Measurements from ENCODE around the gene POLR2B. TPM values are rescaled to one million over a fixed set of nuclear protein-coding genes. Genes with fewer than 3 reads are reported as not detected.
"Not testable (repeated sequence)": the region's sequence is repeated elsewhere in the genome, so short reads cannot be mapped to it uniquely, and the experiment has no call there.

The POLR2B gene
- 116 and 122 TPM in 2 replicates for total RNA-seq (2014; rRNA removed; shearing (Covaris generic))
- polyA plus RNA-seq (2015; cell fraction: cytosol; rRNA removed), result 92.4 and 101 TPM in 2 replicates
- 305 and 318 TPM in 2 replicates for polyA plus RNA-seq (2015; cell fraction: nucleus; rRNA removed)

DNA sequence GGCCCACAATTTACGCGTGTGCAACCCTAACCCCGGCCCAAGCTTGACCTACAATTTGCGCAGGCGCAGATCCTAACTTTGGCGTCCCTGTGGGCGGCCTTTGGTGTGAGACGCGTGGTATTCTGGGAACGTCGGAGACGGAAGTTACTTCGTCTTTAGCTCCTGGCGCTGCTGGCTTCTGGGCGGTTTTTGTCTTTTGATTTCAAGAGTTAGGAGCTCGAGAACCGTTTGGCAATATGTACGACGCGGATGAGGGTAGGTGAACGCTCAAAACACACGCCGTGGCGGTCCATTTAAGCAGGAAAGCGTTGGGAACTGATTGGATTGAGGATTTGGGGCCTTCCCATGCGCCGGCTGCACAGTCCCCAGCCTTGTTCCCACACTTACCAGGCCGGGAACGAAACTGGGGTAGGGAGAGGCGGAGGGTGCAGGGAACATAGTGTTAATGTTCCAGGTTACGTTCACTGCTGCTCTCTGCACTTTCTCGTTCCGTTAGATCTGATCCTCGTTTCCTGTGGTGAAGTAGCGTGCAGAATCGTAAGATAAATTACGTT lies at the start of gene POLR2B:
POLR2B (plus strand) TSS at position 147 of the 554 bp plus-strand sequence; CDS start at position 237, 90 bp downstream.
- DNase-seq (ENCODE audit: low read depth), result peak; percentile 85

GRCh38 chr4:56930638-56931037 lies 48.1 kb upstream of the POLR2B start:
- DNase-seq (ENCODE audit: low read depth), result no peak

- no peak for DNase-seq (ENCODE audit: low read depth)
Measured at GRCh38 chr4:56931924-56932323, 46.8 kb upstream of the POLR2B start.

GRCh38 chr4:56937262-56937661 lies 41.4 kb upstream of the POLR2B start:
- peak; percentile 97 for DNase-seq (ENCODE audit: low read depth)

GRCh38 chr4:56939826-56940225 lies 38.9 kb upstream of the POLR2B start:
- not testable (repeated sequence) for DNase-seq (ENCODE audit: low read depth)

DNA sequence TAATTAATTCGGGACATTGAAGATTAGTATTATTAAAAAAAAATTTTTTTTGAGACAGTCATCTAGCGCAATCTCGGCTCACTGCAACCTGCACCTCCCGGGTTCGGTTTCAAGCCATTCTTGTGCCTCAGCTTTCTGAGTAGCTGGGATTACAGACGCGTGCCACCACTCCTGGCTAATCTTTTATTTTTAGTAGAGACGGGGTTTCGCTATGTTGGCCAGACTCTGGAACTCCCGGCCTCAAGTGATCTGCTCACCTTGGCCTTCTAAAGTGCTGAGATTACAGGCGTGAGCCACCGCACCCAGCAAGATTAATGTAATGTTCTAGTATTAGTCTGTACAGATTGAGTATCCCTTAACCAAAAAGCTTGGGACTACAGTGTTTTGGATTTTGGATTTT lies 38.3 kb upstream of the POLR2B start:
- no peak for DNase-seq (ENCODE audit: low read depth)

DNA sequence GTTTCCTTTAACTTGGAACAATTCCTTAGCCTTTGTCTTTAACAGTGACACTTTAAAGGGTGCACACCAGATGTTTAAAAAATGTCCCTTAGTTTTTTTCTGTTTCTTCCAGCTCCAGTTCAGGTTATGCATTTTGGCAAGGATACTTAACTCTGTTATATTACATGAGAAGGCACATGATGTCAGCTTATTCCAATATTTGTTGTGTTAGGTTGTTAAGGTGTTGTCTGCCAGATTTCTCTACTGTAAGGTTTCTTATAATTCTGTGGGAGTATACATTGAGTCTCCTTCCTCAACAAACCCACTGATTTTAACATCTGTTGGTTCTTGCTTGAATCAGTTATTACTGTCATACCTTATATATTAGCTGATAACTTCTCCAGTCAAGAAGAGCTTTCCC lies 37.7 kb upstream of the POLR2B start:
- DNase-seq (ENCODE audit: low read depth), result no peak

DNA sequence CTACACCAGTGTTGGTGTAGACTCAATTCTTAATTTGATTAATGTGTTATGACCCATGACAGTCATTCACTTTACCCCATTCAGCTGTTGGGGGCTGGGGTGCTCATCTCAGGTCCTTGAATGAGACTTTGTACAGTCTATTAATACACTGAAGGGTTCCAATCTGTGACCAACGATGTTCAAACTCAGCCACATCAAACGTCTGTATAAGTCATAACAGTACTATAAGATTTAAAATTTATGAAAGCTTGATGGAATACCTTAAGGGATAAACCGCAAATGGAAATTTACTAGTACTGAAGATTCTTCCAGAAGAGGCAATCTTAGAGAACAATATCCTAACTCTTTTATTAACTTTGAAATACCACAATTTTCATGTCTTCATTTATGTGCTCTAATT lies 37.3 kb upstream of the POLR2B start:
- no peak for DNase-seq (ENCODE audit: low read depth)

GRCh38 chr4:56953680-56954520 lies 24.8 kb upstream of the POLR2B start:
- no peak for DNase-seq (ENCODE audit: low read depth)

DNA sequence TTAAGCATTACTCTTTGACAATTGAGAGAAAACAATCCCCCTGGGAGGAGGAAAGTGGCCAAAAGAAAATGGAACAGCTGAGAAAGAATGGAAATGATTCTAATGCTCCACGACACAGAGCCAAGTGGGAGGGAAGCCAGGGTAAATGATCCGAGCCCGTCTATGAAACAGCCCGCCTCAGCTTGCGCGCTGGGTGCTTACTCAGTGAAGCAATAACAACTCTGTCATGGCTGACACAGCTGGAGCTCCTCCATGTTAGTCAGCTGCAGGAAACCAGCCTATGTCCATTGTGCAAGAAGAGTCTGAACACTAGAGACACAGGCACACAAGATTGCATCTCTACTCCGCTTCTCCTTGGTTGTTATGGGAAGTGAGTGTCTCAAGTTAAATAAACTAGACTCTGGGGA lies 20.6 kb upstream of the POLR2B start:
- peak; percentile 79 for DNase-seq (ENCODE audit: low read depth)

GRCh38 chr4:56959100-56959499 lies 19.6 kb upstream of the POLR2B start:
- DNase-seq (ENCODE audit: low read depth), result no peak

DNA sequence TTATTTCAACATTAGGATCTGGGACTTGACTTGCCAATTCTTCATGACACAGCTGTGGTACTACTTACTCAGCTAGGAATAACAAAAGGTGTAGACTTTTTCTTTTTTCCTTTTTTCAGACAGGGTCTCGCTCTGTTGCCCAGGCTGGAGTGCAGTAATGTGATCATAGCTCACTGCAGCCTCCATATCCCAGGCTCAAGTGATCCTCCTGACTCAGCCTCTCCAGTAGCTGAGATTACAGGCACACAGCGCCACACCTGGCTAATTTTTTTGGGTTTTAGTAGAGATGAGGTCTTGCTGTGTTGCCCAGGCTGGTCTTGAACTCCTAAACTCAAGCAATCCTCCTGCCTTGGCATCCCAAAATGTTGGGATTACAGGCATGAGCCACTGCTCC lies 17.6 kb upstream of the POLR2B start:
- no peak for DNase-seq (ENCODE audit: low read depth)

GRCh38 chr4:56971383-56971782 lies 7.3 kb upstream of the POLR2B start:
- DNase-seq (ENCODE audit: low read depth), result no peak

GRCh38 chr4:56972389-56972788 lies 6.3 kb upstream of the POLR2B start:
- DNase-seq (ENCODE audit: low read depth), result no peak

DNA sequence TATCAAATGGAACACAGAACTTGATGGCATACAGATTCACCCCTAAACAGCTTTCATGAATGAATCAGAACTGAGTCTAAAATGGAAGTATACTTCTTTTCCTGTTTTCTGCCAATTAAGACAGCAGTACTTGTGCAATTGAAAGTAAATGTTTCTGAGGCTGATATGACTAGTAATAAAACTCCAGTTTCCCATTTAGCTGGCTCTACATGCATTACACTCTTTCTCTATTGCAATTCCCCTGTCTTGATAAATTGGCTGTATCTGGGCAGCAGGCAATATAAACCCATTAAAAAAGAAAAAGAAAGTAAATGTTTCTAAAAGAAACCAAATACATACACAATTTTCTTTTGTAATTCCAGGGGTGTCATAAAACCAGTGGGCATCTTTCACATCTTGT lies 5.9 kb upstream of the POLR2B start:
- no peak for DNase-seq (ENCODE audit: low read depth)

DNA sequence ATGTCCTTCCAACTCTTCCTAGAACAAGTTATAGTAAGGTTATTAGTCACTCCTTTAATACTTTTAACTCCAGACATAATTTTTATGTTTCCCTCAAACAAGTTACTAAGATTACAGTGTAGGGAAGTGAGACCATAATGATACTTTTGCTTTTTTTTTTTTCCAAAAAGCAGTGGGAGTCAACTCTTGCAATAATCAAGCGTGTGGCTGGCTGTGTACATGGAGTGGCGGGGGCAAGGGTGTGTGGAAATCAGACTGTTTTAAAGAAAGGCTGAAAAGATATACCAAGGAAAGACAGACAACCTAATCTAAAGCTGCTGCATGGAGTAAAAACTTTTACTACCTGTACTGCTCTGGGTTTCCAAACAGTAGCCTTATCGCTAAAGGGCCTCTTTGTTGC lies 5.4 kb upstream of the POLR2B start:
- DNase-seq (ENCODE audit: low read depth), result no peak

- DNase-seq (ENCODE audit: low read depth), result no peak
Measured at GRCh38 chr4:56976283-56976836, 2.3 kb upstream of the POLR2B start.

GRCh38 chr4:56976837-56977320 lies 1.8 kb upstream of the POLR2B start:
- peak; percentile 13 for DNase-seq (ENCODE audit: low read depth)

DNA sequence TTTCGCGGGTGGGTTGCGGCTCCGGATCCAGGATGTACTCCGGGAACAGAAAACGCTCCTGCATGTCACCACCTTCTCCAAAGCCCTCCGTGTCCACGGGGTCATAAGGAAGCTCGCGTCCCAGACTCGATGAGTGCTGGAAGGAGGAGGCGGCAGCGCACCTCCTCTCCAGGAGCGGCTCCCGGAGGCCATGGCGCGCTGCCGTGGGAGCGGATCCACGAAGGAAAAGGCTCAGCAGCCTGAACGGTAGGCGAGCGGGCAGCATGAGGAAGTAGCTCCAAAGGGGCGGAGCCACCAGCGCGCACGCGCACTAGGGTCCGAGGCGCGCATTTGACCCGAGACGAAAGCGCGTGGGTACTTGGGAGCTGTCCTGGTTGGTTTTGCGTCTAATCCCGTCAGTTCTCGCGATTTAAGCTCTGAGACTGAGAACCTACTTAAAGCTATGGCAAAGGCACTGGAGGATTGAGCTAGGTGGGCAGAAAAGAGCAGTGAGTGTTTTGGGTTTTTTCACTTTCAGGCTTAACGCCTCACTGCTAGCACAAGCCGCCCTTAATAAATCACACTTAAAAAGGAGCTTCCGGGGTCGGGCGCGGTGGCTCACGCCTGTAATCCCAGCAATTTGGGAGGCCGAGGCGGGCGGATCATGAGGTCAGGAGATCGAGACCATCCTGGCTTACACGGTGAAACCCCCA lies 1.2 kb upstream of the POLR2B start, which contains the start of gene NOA1:
NOA1 (minus strand) TSS at position 286 of the 692 bp plus-strand sequence; CDS start at position 265, 21 bp downstream.
- peak; percentile 99 for DNase-seq (ENCODE audit: low read depth)

DNA sequence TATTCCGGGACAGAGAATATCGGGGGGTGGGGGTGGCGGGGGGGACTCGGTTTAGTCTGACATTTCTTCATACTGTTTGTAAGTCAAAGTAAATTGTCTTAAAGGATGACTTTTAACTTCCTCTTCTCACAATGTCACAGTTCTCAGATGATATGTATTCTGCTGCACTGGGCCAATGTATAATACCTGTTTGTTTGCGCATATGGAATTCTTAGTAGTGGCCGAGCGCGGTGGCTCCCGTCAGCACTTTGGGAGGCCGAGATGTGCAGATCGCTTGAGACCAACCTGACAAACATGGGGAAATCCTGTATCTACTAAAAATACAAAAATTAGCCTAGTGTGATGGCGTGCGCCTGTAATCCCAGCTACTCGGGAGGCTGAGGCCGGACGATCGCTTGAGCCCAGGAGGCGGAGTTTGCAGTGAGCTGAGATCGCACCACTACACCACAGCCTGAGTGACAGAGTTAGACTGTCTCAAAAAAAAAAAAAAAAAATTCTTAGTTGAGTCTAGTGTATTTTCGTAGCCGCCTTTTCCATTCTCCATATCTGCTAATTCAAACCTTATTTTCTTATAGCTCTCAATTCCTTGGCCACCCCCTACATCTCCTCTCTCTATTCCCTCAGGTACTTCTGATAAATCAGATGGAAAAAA lies 851 bp downstream of the POLR2B start:
- peak; percentile 34 for DNase-seq (ENCODE audit: low read depth)

DNA sequence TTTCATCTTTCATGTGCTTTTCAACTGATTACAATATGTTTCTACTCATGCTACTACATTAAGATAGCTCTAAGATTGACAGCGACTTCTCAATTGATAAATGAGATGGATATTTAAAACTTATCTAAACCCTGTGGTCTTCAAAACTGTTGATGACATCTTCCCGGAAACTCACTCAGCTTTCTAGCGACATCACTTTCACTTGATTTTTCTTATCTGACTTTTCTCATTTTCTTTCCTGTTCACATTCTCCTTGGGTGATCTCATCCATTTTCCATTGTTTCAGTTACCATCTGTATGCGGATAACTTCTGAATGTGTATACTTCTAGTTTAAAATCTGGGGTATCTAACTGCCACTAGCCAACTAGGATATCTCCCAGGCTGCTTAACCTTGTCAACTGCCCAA lies 3.1 kb downstream of the POLR2B start:
- peak; percentile 52 for DNase-seq (ENCODE audit: low read depth)

Data from HT1080 (cell line).